ENCODE results near the gene NT5DC4. TPM values are rescaled to one million over a fixed set of nuclear protein-coding genes. Genes with fewer than 3 reads are reported as not detected.
A peak's percentile ranks its signal among the peaks of the same experiment; 100 is the strongest.

Gene NT5DC4
- total RNA-seq, 1 experiment from 2014 or later: not detected

- H3K9me2 ChIP-seq (replicated peaks; ENCODE audit: insufficient read depth, low read length): no peaks in the 10 kb centered on the region
- peaks cover 3% of the 10 kb centered on the region; the same call in 1 of the 2 replicates for H3K4me1 ChIP-seq (ENCODE audit: low read length)
- no peak overlapping the region for H3K4me3 ChIP-seq (ENCODE audit: low read length)
- H3K27me3 ChIP-seq (ENCODE audit: low read length): no peaks in the 10 kb centered on the region
- H3K4me2 ChIP-seq (ENCODE audit: low read depth, low read length, poor library complexity, severe bottlenecking): no peak overlapping the region
- DNase-seq: no peak
- peaks cover 60% of the 10 kb centered on the region for H3K36me3 ChIP-seq (ENCODE audit: insufficient read depth, low read length)
- H3K9me3 ChIP-seq (ENCODE audit: low read length): no peaks in the 10 kb centered on the region
- no peak overlapping the region for H3K27ac ChIP-seq (ENCODE audit: low read length)
- no peak overlapping the region for H2AFZ ChIP-seq (ENCODE audit: low read length)
- H4K20me1 ChIP-seq (ENCODE audit: insufficient read depth, low read depth, low read length): no peaks in the 10 kb centered on the region
- no peak overlapping the region for H3K9ac ChIP-seq (ENCODE audit: low read length)
- peaks cover 53% of the 10 kb centered on the region for H3K79me2 ChIP-seq (ENCODE audit: low read length)
Observed at GRCh38 chr2:112757265-112757664, 36.4 kb downstream of the NT5DC4 start.

DNA sequence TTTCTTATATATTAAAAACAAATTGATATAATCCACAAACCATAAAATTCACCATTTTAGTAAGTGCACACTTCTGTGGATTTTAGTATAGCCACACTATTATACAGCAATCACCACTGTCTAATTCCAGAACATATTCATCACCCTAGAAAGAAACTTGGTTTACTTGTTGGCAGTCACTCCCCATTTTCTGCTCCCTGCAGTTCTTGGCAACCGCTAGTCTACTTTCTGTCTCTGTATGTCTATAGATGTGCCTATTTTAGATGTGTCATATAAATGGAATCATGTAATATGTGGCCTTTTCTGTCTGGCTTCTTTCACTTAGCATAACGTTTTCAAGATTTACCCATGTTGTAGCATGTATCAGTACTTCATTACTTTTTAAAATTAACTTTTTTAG lies 37.9 kb downstream of the NT5DC4 start:
- Histone ChIP-seq H3K9me2 (replicated peaks; ENCODE audit: insufficient read depth, low read length) (no peaks in the 10 kb centered on the region), H2AFZ (ENCODE audit: low read length) (no peak overlapping the region), H3K4me1 (ENCODE audit: low read length) (peaks cover 14% of the 10 kb centered on the region), H3K79me2 (ENCODE audit: low read length) (peaks cover 67% of the 10 kb centered on the region), H3K27me3 (ENCODE audit: low read length) (no peaks in the 10 kb centered on the region), H3K9ac (ENCODE audit: low read length) (no peak overlapping the region), H3K27ac (ENCODE audit: low read length) (no peak overlapping the region), H3K4me2 (ENCODE audit: low read depth, low read length, poor library complexity, severe bottlenecking) (no peak overlapping the region), H4K20me1 (ENCODE audit: insufficient read depth, low read depth, low read length) (no peaks in the 10 kb centered on the region), H3K36me3 (ENCODE audit: insufficient read depth, low read length) (peaks cover 57% of the 10 kb centered on the region), H3K4me3 (ENCODE audit: low read length) (no peak overlapping the region), H3K9me3 (ENCODE audit: low read length) (no peaks in the 10 kb centered on the region)
- no peak for DNase-seq

DNA sequence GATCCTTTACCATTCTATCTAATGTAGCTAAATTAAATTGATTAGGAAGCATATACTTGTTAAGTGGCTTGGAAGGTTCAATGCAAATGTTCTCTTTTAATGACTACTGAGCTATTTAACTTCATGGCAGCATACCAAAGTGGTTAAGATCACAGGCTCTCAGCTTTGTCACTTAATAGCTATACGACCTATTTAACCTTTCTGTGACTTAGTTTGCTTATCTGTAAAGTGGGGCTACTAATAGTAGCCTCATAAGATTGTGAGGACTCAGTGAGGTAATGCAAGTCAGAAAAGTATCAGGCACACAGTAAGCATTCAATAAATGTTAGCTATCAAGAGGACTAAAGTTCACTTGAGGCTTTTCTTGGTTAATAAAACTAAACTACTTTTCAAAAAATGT lies 39.3 kb downstream of the NT5DC4 start:
- Histone ChIP-seq H3K4me3 (ENCODE audit: low read length) (no peak overlapping the region), H3K79me2 (ENCODE audit: low read length) (peaks cover 59% of the 10 kb centered on the region), H3K27me3 (ENCODE audit: low read length) (no peaks in the 10 kb centered on the region), H3K9me3 (ENCODE audit: low read length) (no peaks in the 10 kb centered on the region), H3K9me2 (replicated peaks; ENCODE audit: insufficient read depth, low read length) (no peaks in the 10 kb centered on the region), H3K4me2 (ENCODE audit: low read depth, low read length, poor library complexity, severe bottlenecking) (no peak overlapping the region), H2AFZ (ENCODE audit: low read length) (no peak overlapping the region), H4K20me1 (ENCODE audit: insufficient read depth, low read depth, low read length) (no peaks in the 10 kb centered on the region), H3K36me3 (ENCODE audit: insufficient read depth, low read length) (peaks cover 42% of the 10 kb centered on the region), H3K9ac (ENCODE audit: low read length) (no peak overlapping the region), H3K27ac (ENCODE audit: low read length) (no peak overlapping the region), H3K4me1 (ENCODE audit: low read length) (peaks cover 17% of the 10 kb centered on the region)
- DNase-seq: no peak

- no peak overlapping the region for H3K27ac ChIP-seq (ENCODE audit: low read length)
- H3K4me2 ChIP-seq (ENCODE audit: low read depth, low read length, poor library complexity, severe bottlenecking): peak overlapping the region; percentile 77
- H3K9me2 ChIP-seq (replicated peaks; ENCODE audit: insufficient read depth, low read length): no peaks in the 10 kb centered on the region
- DNase-seq: no peak
- H4K20me1 ChIP-seq (ENCODE audit: insufficient read depth, low read depth, low read length): no peaks in the 10 kb centered on the region
- H2AFZ ChIP-seq (ENCODE audit: low read length): no peak overlapping the region
- peaks cover 48% of the 10 kb centered on the region for H3K79me2 ChIP-seq (ENCODE audit: low read length)
- H3K27me3 ChIP-seq (ENCODE audit: low read length): no peaks in the 10 kb centered on the region
- peaks cover 25% of the 10 kb centered on the region; the same call in 1 of the 2 replicates for H3K36me3 ChIP-seq (ENCODE audit: insufficient read depth, low read length)
- H3K9me3 ChIP-seq (ENCODE audit: low read length): no peaks in the 10 kb centered on the region
- 0 out of 2 replicates have a peak overlapping the region, but pooled peaks have one; percentile 80 for H3K4me3 ChIP-seq (ENCODE audit: low read length)
- peaks cover 26% of the 10 kb centered on the region for H3K4me1 ChIP-seq (ENCODE audit: low read length)
- H3K9ac ChIP-seq (ENCODE audit: low read length): no peak overlapping the region
Observed at GRCh38 chr2:112762276-112762675, 41.5 kb downstream of the NT5DC4 start.

DNA sequence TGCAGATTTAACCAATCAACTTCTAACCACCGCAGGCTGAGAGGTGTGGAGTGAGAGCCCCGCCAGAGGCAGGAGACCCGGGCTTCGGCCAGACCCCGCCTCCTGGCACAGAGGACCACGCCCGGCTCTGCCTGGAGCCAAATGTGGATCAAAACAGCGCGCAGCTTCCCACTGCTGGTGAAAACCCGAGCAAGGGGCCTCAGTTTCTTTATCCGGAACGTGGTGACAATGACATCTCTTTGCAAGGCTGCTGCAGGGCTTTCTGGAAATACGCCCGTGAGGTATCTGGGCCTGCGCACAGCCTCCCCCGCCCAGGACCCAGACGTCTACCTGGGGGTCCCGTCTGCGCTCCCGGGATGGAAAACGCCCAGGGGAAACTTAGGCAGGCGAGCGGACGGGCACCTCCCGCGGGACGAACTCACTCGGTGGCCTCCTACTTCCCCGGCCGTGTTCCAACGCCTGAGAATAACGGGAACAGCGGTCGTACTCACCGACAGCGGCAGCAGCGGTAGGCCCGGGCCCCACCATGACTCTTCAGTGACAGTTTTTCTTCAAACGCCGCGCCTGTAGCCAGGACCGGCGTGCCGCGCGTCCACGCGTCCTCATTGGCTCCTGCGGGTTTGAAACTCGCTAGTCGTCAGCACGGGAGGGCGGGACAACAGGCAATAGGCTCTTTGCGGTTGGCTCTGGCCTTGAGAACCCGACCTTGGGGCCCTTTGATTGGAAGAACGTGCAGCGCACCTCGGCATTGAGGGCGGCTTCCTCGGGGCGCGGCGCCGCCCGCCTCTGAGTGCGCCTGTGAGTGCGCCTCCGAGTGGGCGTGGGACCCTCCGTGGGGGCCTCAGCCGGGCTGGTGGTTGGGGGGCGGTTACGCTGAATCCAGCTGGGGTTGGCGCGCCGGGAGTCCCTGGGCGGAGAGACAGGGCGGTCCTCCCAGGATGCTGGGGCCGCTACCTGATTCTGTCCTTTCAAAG lies 43.5 kb downstream of the NT5DC4 start, which contains the start of gene CKAP2L:
Gene CKAP2L, minus strand, starts transcription at position 539 of the 974 bp plus-strand sequence. Its CDS starts 11 bp downstream, at position 528.
- Histone ChIP-seq H3K79me2 (ENCODE audit: low read length) (peaks cover 38% of the 10 kb centered on the region), H3K4me3 (ENCODE audit: low read length) (peak within 1 kb of the TSS; percentile 80)

GRCh38 chr2:112765251-112765650 lies 44.4 kb downstream of the NT5DC4 start:
- H3K36me3 ChIP-seq (ENCODE audit: insufficient read depth, low read length): peaks cover 5% of the 10 kb centered on the region; the same call in 1 of the 2 replicates
- H3K9me2 ChIP-seq (replicated peaks; ENCODE audit: insufficient read depth, low read length): no peaks in the 10 kb centered on the region
- peaks cover 30% of the 10 kb centered on the region for H3K4me1 ChIP-seq (ENCODE audit: low read length)
- no peaks in the 10 kb centered on the region for H3K9me3 ChIP-seq (ENCODE audit: low read length)
- H3K27me3 ChIP-seq (ENCODE audit: low read length): no peaks in the 10 kb centered on the region
- peak overlapping the region; percentile 64 for H3K27ac ChIP-seq (ENCODE audit: low read length)
- no peaks in the 10 kb centered on the region for H4K20me1 ChIP-seq (ENCODE audit: insufficient read depth, low read depth, low read length)
- H3K4me3 ChIP-seq (ENCODE audit: low read length): peak overlapping the region; percentile 80
- DNase-seq: peak; percentile 59
- peak overlapping the region; percentile 74 for H3K9ac ChIP-seq (ENCODE audit: low read length)
- peak overlapping the region; percentile 77 for H3K4me2 ChIP-seq (ENCODE audit: low read depth, low read length, poor library complexity, severe bottlenecking)
- peak overlapping the region; percentile 67 for H2AFZ ChIP-seq (ENCODE audit: low read length)
- H3K79me2 ChIP-seq (ENCODE audit: low read length): peaks cover 34% of the 10 kb centered on the region

More for the DNA sequence above, 43.5 kb downstream of the NT5DC4 start, which contains the start of gene CKAP2L:
- DNase-seq: peak; percentile 99
- no peaks in the 10 kb centered on the region for H3K9me3 ChIP-seq (ENCODE audit: low read length)
- no peaks in the 10 kb centered on the region for H3K9me2 ChIP-seq (replicated peaks; ENCODE audit: insufficient read depth, low read length)
- no peaks in the 10 kb centered on the region for H4K20me1 ChIP-seq (ENCODE audit: insufficient read depth, low read depth, low read length)
- H3K36me3 ChIP-seq (ENCODE audit: insufficient read depth, low read length): peaks cover 14% of the 10 kb centered on the region; the same call in 1 of the 2 replicates
- H3K27me3 ChIP-seq (ENCODE audit: low read length): no peaks in the 10 kb centered on the region
- H3K27ac ChIP-seq (ENCODE audit: low read length): peak within 1 kb of the TSS; percentile 76
- peaks cover 26% of the 10 kb centered on the region for H3K4me1 ChIP-seq (ENCODE audit: low read length)
- peak within 1 kb of the TSS; percentile 77 for H3K4me2 ChIP-seq (ENCODE audit: low read depth, low read length, poor library complexity, severe bottlenecking)
- H3K9ac ChIP-seq (ENCODE audit: low read length): peak within 1 kb of the TSS; percentile 85
- peak within 1 kb of the TSS; percentile 77 for H2AFZ ChIP-seq (ENCODE audit: low read length)

- Histone ChIP-seq H2AFZ (ENCODE audit: low read length) (no peak overlapping the region), H3K36me3 (ENCODE audit: insufficient read depth, low read length) (no peaks in the 10 kb centered on the region), H3K9ac (ENCODE audit: low read length) (no peak overlapping the region), H4K20me1 (ENCODE audit: insufficient read depth, low read depth, low read length) (no peaks in the 10 kb centered on the region), H3K79me2 (ENCODE audit: low read length) (peaks cover 15% of the 10 kb centered on the region), H3K4me2 (ENCODE audit: low read depth, low read length, poor library complexity, severe bottlenecking) (no peak overlapping the region), H3K27ac (ENCODE audit: low read length) (no peak overlapping the region), H3K4me1 (ENCODE audit: low read length) (peaks cover 22% of the 10 kb centered on the region), H3K4me3 (ENCODE audit: low read length) (no peak overlapping the region), H3K27me3 (ENCODE audit: low read length) (no peaks in the 10 kb centered on the region), H3K9me3 (ENCODE audit: low read length) (no peaks in the 10 kb centered on the region), H3K9me2 (replicated peaks; ENCODE audit: insufficient read depth, low read length) (no peaks in the 10 kb centered on the region)
- DNase-seq: no peak
Observed at GRCh38 chr2:112767693-112768330, 47.0 kb downstream of the NT5DC4 start.

GRCh38 chr2:112768432-112768831 lies 47.6 kb downstream of the NT5DC4 start:
- H3K4me2 ChIP-seq (ENCODE audit: low read depth, low read length, poor library complexity, severe bottlenecking): no peak overlapping the region
- H2AFZ ChIP-seq (ENCODE audit: low read length): no peak overlapping the region
- peaks cover 9% of the 10 kb centered on the region for H3K79me2 ChIP-seq (ENCODE audit: low read length)
- no peak overlapping the region for H3K4me3 ChIP-seq (ENCODE audit: low read length)
- no peaks in the 10 kb centered on the region for H3K27me3 ChIP-seq (ENCODE audit: low read length)
- no peak overlapping the region for H3K9ac ChIP-seq (ENCODE audit: low read length)
- H3K9me3 ChIP-seq (ENCODE audit: low read length): no peaks in the 10 kb centered on the region
- no peaks in the 10 kb centered on the region for H4K20me1 ChIP-seq (ENCODE audit: insufficient read depth, low read depth, low read length)
- no peak overlapping the region for H3K27ac ChIP-seq (ENCODE audit: low read length)
- no peaks in the 10 kb centered on the region for H3K36me3 ChIP-seq (ENCODE audit: insufficient read depth, low read length)
- DNase-seq: no peak
- peaks cover 16% of the 10 kb centered on the region for H3K4me1 ChIP-seq (ENCODE audit: low read length)
- H3K9me2 ChIP-seq (replicated peaks; ENCODE audit: insufficient read depth, low read length): no peaks in the 10 kb centered on the region
